ENCODE measurements around the gene THSD4. TPM values are rescaled to one million over a fixed set of nuclear protein-coding genes. Genes with fewer than 3 reads are reported as not detected.

The THSD4 gene
- total and polyA plus RNA-seq, 9 of the 15 experiments (the other 6 are each of a cell fraction or from before 2014, with no cell fraction given): 0.04 TPM; not detected in 5

- TF ChIP-seq MXD1 (CRISPR knock-in tag; IDR thresholded peaks at IDR 0.05; ENCODE audit: borderline replicate concordance, poor library complexity, severe bottlenecking): no peak
These were observed 67.3 kb downstream of the THSD4 start (continued) for GRCh38 chr15:71182522-71182921.

- H3K4me1 ChIP-seq (replicated peaks in 1 of 2; ENCODE audit: control insufficient read depth in 2 of 2, insufficient read depth in 2 of 2, low read length in 2 of 2): no peaks in the 10 kb centered on the region
- H3K36me3 ChIP-seq (ENCODE audit: control insufficient read depth, insufficient read depth, low read length): no peaks in the 10 kb centered on the region
- intact Hi-C loops (cut with micrococcal nuclease) (no loop called here), in situ Hi-C loops (cut with MboI) (no loop called here)
- no peak for ATAC-seq
- POLR2A ChIA-PET: no interaction called here
- H4K20me1 ChIP-seq (replicated peaks; ENCODE audit: control insufficient read depth, insufficient read depth, low read length): no peaks in the 10 kb centered on the region
- H3K27ac ChIP-seq (ENCODE audit: extremely low read depth, low read depth, low read length): no peak overlapping the region
- CTCF ChIA-PET (ENCODE audit: low intra/inter-chr PET ratio): no interaction called here
- H2AFZ ChIP-seq (ENCODE audit: low read depth, low read length): no peak overlapping the region
- H3K4me3 ChIP-seq: no peak overlapping the region
- no peak overlapping the region for H3K4me2 ChIP-seq (ENCODE audit: insufficient read depth, low read length)
- H3K9ac ChIP-seq (ENCODE audit: insufficient read depth in 1 of 2, low read depth in 2 of 2, low read length in 2 of 2): no peak overlapping the region
- no peaks in the 10 kb centered on the region for H3K79me2 ChIP-seq (ENCODE audit: control insufficient read depth, insufficient read depth, low read length)
- no peaks in the 10 kb centered on the region for H3K9me3 ChIP-seq (replicated peaks; ENCODE audit: control insufficient read depth, insufficient read depth, low read depth, low read length)
- whole genome bisulfite sequencing (ENCODE audit: insufficient coverage, low coverage, missing lambda C conversion rate): 1% methylated on average over 9 of the region's 9 CpGs
- no peak for FAIRE-seq
- H3K9me1 ChIP-seq (ENCODE audit: control insufficient read depth, insufficient read depth, low read length): no peaks in the 10 kb centered on the region
- no peak for DNase-seq (ENCODE audit: extremely low read depth in 1 of 4, low spot score in 3 of 4)
- H3K27me3 ChIP-seq (ENCODE audit: control insufficient read depth in 2 of 2, insufficient read depth in 2 of 2, low read length in 2 of 2): no peaks in the 10 kb centered on the region; a peak in 1 of 5 replicates
- no TSS peak for BruUV-seq (replicated peaks)
- no peak for TF ChIP-seq TEAD2 (tag; IDR thresholded peaks at IDR 0.05)
- TF ChIP-seq CGGBP1 (CRISPR knock-in tag; IDR thresholded peaks at IDR 0.05): no peak
- TF ChIP-seq ETS1 (conservative IDR thresholded peaks at IDR 0.05; ENCODE audit: control insufficient read depth, low read depth, low read length): no peak
- TF ChIP-seq SREBF1 (IDR thresholded peaks at IDR 0.05; ENCODE audit: borderline replicate concordance, low read depth, low read length): no peak
- TF ChIP-seq TCFL5 (CRISPR knock-in tag; conservative IDR thresholded peaks at IDR 0.05): no peak
- TF ChIP-seq TAF9B (IDR thresholded peaks at IDR 0.05; ENCODE audit: partially characterized antibody): no peak
- no peak for TF ChIP-seq U2AF2 (optimal IDR thresholded peaks at IDR 0.05; ENCODE audit: low read depth, low read length)
- no peak for TF ChIP-seq ADNP (tag; IDR thresholded peaks at IDR 0.05)
- TF ChIP-seq ZHX1 (conservative IDR thresholded peaks at IDR 0.05; ENCODE audit: low read length): no peak
- no peak for TF ChIP-seq HES1 (IDR thresholded peaks at IDR 0.05; ENCODE audit: low read depth)
- no peak for TF ChIP-seq MAFG (tag; conservative IDR thresholded peaks at IDR 0.05)
- no peak for TF ChIP-seq ZNF263 (CRISPR knock-in tag; IDR thresholded peaks at IDR 0.05; ENCODE audit: borderline replicate concordance)
- TF ChIP-seq ZNF699 (CRISPR knock-in tag; IDR thresholded peaks at IDR 0.05; ENCODE audit: insufficient replicate concordance): no peak
- no peak for TF ChIP-seq HNRNPL (IDR thresholded peaks at IDR 0.05; ENCODE audit: low read depth, low read length)
- no peak for TF ChIP-seq EP300 (IDR thresholded peaks at IDR 0.05; ENCODE audit: low read length)
These were observed 67.8 kb downstream of the THSD4 start for GRCh38 chr15:71183063-71183462.
